Esophagus muscularis mucosa (tissue), 4 donors: ENCODE measurements around the gene HSFX3.

ENCODE experiments used
- CTCF ChIP-seq, 3 experiments: fragments of 200-600 bp in 2 of 3; fragments of 450-650 bp in 1 of 3; sonication (generic) in 2 of 3; IDR thresholded peaks; one replicate each; pipeline ENCODE4 v1.5.1; 2017 to 2019; ENCODE audit warnings: antibody characterized with exemption in 3 of 3, mild to moderate bottlenecking in 2 of 3, moderate library complexity in 1 of 3
- EP300 ChIP-seq: sonication (generic); formaldehyde crosslinking; IDR thresholded peaks from one replicate; pipeline ENCODE4 v1.6.1; 2017; ENCODE audit warnings: antibody characterized with exemption
- POLR2A ChIP-seq: fragments of 450-650 bp; IDR thresholded peaks from one replicate; pipeline ENCODE4 v1.6.1; 2017; ENCODE audit warnings: antibody characterized with exemption, moderate library complexity, mild to moderate bottlenecking, low read depth
- POLR2AphosphoS5 ChIP-seq, 2 donors: sonication (generic); formaldehyde crosslinking; IDR thresholded peaks; one replicate each; pipeline ENCODE4 v1.6.1; 2017; ENCODE audit warnings: antibody characterized with exemption in 2 of 2

- TF ChIP-seq CTCF (IDR thresholded peaks at IDR 0.05) (no peak), POLR2A (peak; percentile 82), POLR2AphosphoS5 (IDR thresholded peaks at IDR 0.05) (peak; percentile 77 to 91), EP300 (no peak)
Measured at GRCh38 chrX:149504915-149505651, 44.6 kb downstream of the HSFX3 start, which contains the start of gene IDS.
